ENCODE data around the gene GALNT15.

Gene GALNT15

GRCh38 chr3:16252243-16252978 is 77.9 kb downstream of the GALNT15 start:
- H3K9me3 ChIP-seq (ENCODE audit: control insufficient read depth in 2 of 2, low read length in 2 of 2), result no peaks in the 10 kb centered on the region
- H3K4me3 ChIP-seq (ENCODE audit: low read length in 2 of 2), result no peak overlapping the region
- no peak overlapping the region for H3K9ac ChIP-seq (ENCODE audit: low read length in 2 of 2)
- no peaks in the 10 kb centered on the region for H3K27me3 ChIP-seq (ENCODE audit: control insufficient read depth in 1 of 2, insufficient read depth in 2 of 2, low read length in 2 of 2)
- H3K4me1 ChIP-seq (ENCODE audit: control insufficient read depth, insufficient read depth, low read length), result peaks cover under 1% of the 10 kb centered on the region
- H3K27ac ChIP-seq (ENCODE audit: low read length), result no peak overlapping the region
- peaks cover 0 to 4% of the 10 kb centered on the region in 2 donors for H3K36me3 ChIP-seq (ENCODE audit: control insufficient read depth in 2 of 2, insufficient read depth in 2 of 2, low read length in 2 of 2)

- H3K9ac ChIP-seq (ENCODE audit: low read length in 2 of 2), result no peak overlapping the region
- no peak overlapping the region for H3K27ac ChIP-seq (ENCODE audit: low read length)
- H3K4me3 ChIP-seq (ENCODE audit: low read length in 2 of 2), result no peak overlapping the region
- H3K36me3 ChIP-seq (ENCODE audit: control insufficient read depth in 2 of 2, insufficient read depth in 2 of 2, low read length in 2 of 2), result peaks cover 0 to 4% of the 10 kb centered on the region in 2 donors
- no peaks in the 10 kb centered on the region for H3K9me3 ChIP-seq (ENCODE audit: control insufficient read depth in 2 of 2, low read length in 2 of 2)
- H3K27me3 ChIP-seq (ENCODE audit: control insufficient read depth in 1 of 2, insufficient read depth in 2 of 2, low read length in 2 of 2), result no peaks in the 10 kb centered on the region
- H3K4me1 ChIP-seq (ENCODE audit: control insufficient read depth, insufficient read depth, low read length), result no peaks in the 10 kb centered on the region
Observed at GRCh38 chr3:16252988-16253387, 78.5 kb downstream of the GALNT15 start.

- Histone ChIP-seq H3K36me3 (ENCODE audit: control insufficient read depth in 2 of 2, insufficient read depth in 2 of 2, low read length in 2 of 2) (peaks cover 0 to 4% of the 10 kb centered on the region in 2 donors), H3K4me1 (ENCODE audit: control insufficient read depth, insufficient read depth, low read length) (no peaks in the 10 kb centered on the region), H3K27ac (ENCODE audit: low read length) (no peak overlapping the region), H3K27me3 (ENCODE audit: control insufficient read depth in 1 of 2, insufficient read depth in 2 of 2, low read length in 2 of 2) (no peaks in the 10 kb centered on the region), H3K4me3 (ENCODE audit: low read length in 2 of 2) (no peak overlapping the region), H3K9me3 (ENCODE audit: control insufficient read depth in 2 of 2, low read length in 2 of 2) (no peaks in the 10 kb centered on the region), H3K9ac (ENCODE audit: low read length in 2 of 2) (no peak overlapping the region)
Observed at GRCh38 chr3:16253601-16254000, 79.1 kb downstream of the GALNT15 start.

- Histone ChIP-seq H3K4me3 (ENCODE audit: low read length in 2 of 2) (no peak overlapping the region), H3K27ac (ENCODE audit: low read length) (no peak overlapping the region), H3K9ac (ENCODE audit: low read length in 2 of 2) (no peak overlapping the region), H3K9me3 (ENCODE audit: control insufficient read depth in 2 of 2, low read length in 2 of 2) (no peaks in the 10 kb centered on the region), H3K27me3 (ENCODE audit: control insufficient read depth in 1 of 2, insufficient read depth in 2 of 2, low read length in 2 of 2) (no peaks in the 10 kb centered on the region), H3K36me3 (ENCODE audit: control insufficient read depth in 2 of 2, insufficient read depth in 2 of 2, low read length in 2 of 2) (peaks cover 10 to 11% of the 10 kb centered on the region in 2 donors), H3K4me1 (ENCODE audit: control insufficient read depth, insufficient read depth, low read length) (no peaks in the 10 kb centered on the region)
Observed at GRCh38 chr3:16254916-16255315, 80.4 kb downstream of the GALNT15 start.

GRCh38 chr3:16255326-16255725 is 80.8 kb downstream of the GALNT15 start:
- Histone ChIP-seq H3K27ac (ENCODE audit: low read length) (no peak overlapping the region), H3K9ac (ENCODE audit: low read length in 2 of 2) (no peak overlapping the region), H3K4me1 (ENCODE audit: control insufficient read depth, insufficient read depth, low read length) (no peaks in the 10 kb centered on the region), H3K36me3 (ENCODE audit: control insufficient read depth in 2 of 2, insufficient read depth in 2 of 2, low read length in 2 of 2) (peaks cover 11 to 12% of the 10 kb centered on the region in 2 donors), H3K27me3 (ENCODE audit: control insufficient read depth in 1 of 2, insufficient read depth in 2 of 2, low read length in 2 of 2) (no peaks in the 10 kb centered on the region), H3K4me3 (ENCODE audit: low read length in 2 of 2) (no peak overlapping the region), H3K9me3 (ENCODE audit: control insufficient read depth in 2 of 2, low read length in 2 of 2) (no peaks in the 10 kb centered on the region)

GRCh38 chr3:16255726-16256125 is 81.2 kb downstream of the GALNT15 start:
- Histone ChIP-seq H3K36me3 (ENCODE audit: control insufficient read depth in 2 of 2, insufficient read depth in 2 of 2, low read length in 2 of 2) (peaks cover 11 to 12% of the 10 kb centered on the region in 2 donors), H3K4me1 (ENCODE audit: control insufficient read depth, insufficient read depth, low read length) (no peaks in the 10 kb centered on the region), H3K27me3 (ENCODE audit: control insufficient read depth in 1 of 2, insufficient read depth in 2 of 2, low read length in 2 of 2) (no peaks in the 10 kb centered on the region), H3K4me3 (ENCODE audit: low read length in 2 of 2) (no peak overlapping the region), H3K9me3 (ENCODE audit: control insufficient read depth in 2 of 2, low read length in 2 of 2) (no peaks in the 10 kb centered on the region), H3K27ac (ENCODE audit: low read length) (no peak overlapping the region), H3K9ac (ENCODE audit: low read length in 2 of 2) (no peak overlapping the region)

- Histone ChIP-seq H3K27ac (ENCODE audit: low read length) (no peak overlapping the region), H3K9me3 (ENCODE audit: control insufficient read depth in 2 of 2, low read length in 2 of 2) (no peaks in the 10 kb centered on the region), H3K9ac (ENCODE audit: low read length in 2 of 2) (no peak overlapping the region), H3K4me1 (ENCODE audit: control insufficient read depth, insufficient read depth, low read length) (no peaks in the 10 kb centered on the region), H3K4me3 (ENCODE audit: low read length in 2 of 2) (no peak overlapping the region), H3K36me3 (ENCODE audit: control insufficient read depth in 2 of 2, insufficient read depth in 2 of 2, low read length in 2 of 2) (peaks cover 16 to 18% of the 10 kb centered on the region in 2 donors), H3K27me3 (ENCODE audit: control insufficient read depth in 1 of 2, insufficient read depth in 2 of 2, low read length in 2 of 2) (no peaks in the 10 kb centered on the region)
Observed at GRCh38 chr3:16257309-16257708, 82.8 kb downstream of the GALNT15 start.

- no peak overlapping the region for H3K27ac ChIP-seq (ENCODE audit: low read length)
Observed at GRCh38 chr3:16258177-16258576, 83.7 kb downstream of the GALNT15 start.

GRCh38 chr3:16258866-16259265 is 84.4 kb downstream of the GALNT15 start:
- no peak overlapping the region for H3K9ac ChIP-seq (ENCODE audit: low read length in 2 of 2)
- no peak overlapping the region for H3K27ac ChIP-seq (ENCODE audit: low read length)
- H3K4me3 ChIP-seq (ENCODE audit: low read length in 2 of 2), result no peak overlapping the region
- peaks cover 16 to 18% of the 10 kb centered on the region in 2 donors for H3K36me3 ChIP-seq (ENCODE audit: control insufficient read depth in 2 of 2, insufficient read depth in 2 of 2, low read length in 2 of 2)
- H3K27me3 ChIP-seq (ENCODE audit: control insufficient read depth in 1 of 2, insufficient read depth in 2 of 2, low read length in 2 of 2), result no peaks in the 10 kb centered on the region
- H3K4me1 ChIP-seq (ENCODE audit: control insufficient read depth, insufficient read depth, low read length), result no peaks in the 10 kb centered on the region
- no peaks in the 10 kb centered on the region for H3K9me3 ChIP-seq (ENCODE audit: control insufficient read depth in 2 of 2, low read length in 2 of 2)

More at GRCh38 chr3:16258177-16258576, 83.7 kb downstream of the GALNT15 start:
- no peaks in the 10 kb centered on the region for H3K9me3 ChIP-seq (ENCODE audit: control insufficient read depth in 2 of 2, low read length in 2 of 2)
- no peak overlapping the region for H3K4me3 ChIP-seq (ENCODE audit: low read length in 2 of 2)
- H3K9ac ChIP-seq (ENCODE audit: low read length in 2 of 2), result no peak overlapping the region
- no peaks in the 10 kb centered on the region for H3K27me3 ChIP-seq (ENCODE audit: control insufficient read depth in 1 of 2, insufficient read depth in 2 of 2, low read length in 2 of 2)
- H3K36me3 ChIP-seq (ENCODE audit: control insufficient read depth in 2 of 2, insufficient read depth in 2 of 2, low read length in 2 of 2), result peaks cover 16 to 18% of the 10 kb centered on the region in 2 donors
- no peaks in the 10 kb centered on the region for H3K4me1 ChIP-seq (ENCODE audit: control insufficient read depth, insufficient read depth, low read length)

GRCh38 chr3:16260046-16260445 is 85.6 kb downstream of the GALNT15 start:
- Histone ChIP-seq H3K9ac (ENCODE audit: low read length in 2 of 2) (no peak overlapping the region), H3K4me1 (ENCODE audit: control insufficient read depth, insufficient read depth, low read length) (no peaks in the 10 kb centered on the region), H3K4me3 (ENCODE audit: low read length in 2 of 2) (no peak overlapping the region), H3K9me3 (ENCODE audit: control insufficient read depth in 2 of 2, low read length in 2 of 2) (no peaks in the 10 kb centered on the region), H3K36me3 (ENCODE audit: control insufficient read depth in 2 of 2, insufficient read depth in 2 of 2, low read length in 2 of 2) (peaks cover 16 to 18% of the 10 kb centered on the region in 2 donors), H3K27ac (ENCODE audit: low read length) (no peak overlapping the region), H3K27me3 (ENCODE audit: control insufficient read depth in 1 of 2, insufficient read depth in 2 of 2, low read length in 2 of 2) (no peaks in the 10 kb centered on the region)

GRCh38 chr3:16262174-16262573 is 87.7 kb downstream of the GALNT15 start:
- H3K9me3 ChIP-seq (ENCODE audit: control insufficient read depth in 2 of 2, low read length in 2 of 2), result no peaks in the 10 kb centered on the region
- H3K9ac ChIP-seq (ENCODE audit: low read length in 2 of 2), result no peak overlapping the region
- peaks cover 12% of the 10 kb centered on the region for H3K4me1 ChIP-seq (ENCODE audit: control insufficient read depth, insufficient read depth, low read length)
- no peak overlapping the region for H3K27ac ChIP-seq (ENCODE audit: low read length)
- no peaks in the 10 kb centered on the region for H3K27me3 ChIP-seq (ENCODE audit: control insufficient read depth in 1 of 2, insufficient read depth in 2 of 2, low read length in 2 of 2)
- H3K4me3 ChIP-seq (ENCODE audit: low read length in 2 of 2), result no peak overlapping the region
- peaks cover 14 to 16% of the 10 kb centered on the region in 2 donors for H3K36me3 ChIP-seq (ENCODE audit: control insufficient read depth in 2 of 2, insufficient read depth in 2 of 2, low read length in 2 of 2)
